Vagina (tissue), 2 donors: ENCODE measurements around the gene MRPL39.

ENCODE experiments used
- POLR2A ChIP-seq, 2 donors: fragments of 450-650 bp; IDR thresholded peaks; one replicate each; pipeline ENCODE4 v1.6.1; 2017; ENCODE audit warnings: antibody characterized with exemption in 2 of 2, mild to moderate bottlenecking in 2 of 2, moderate library complexity in 2 of 2
- TF ChIP-seq, protein P1 (sequence below), 3 experiments: fragments of 450-650 bp in 2 of 3; fragments of 200-600 bp in 1 of 3; sonication (generic) in 1 of 3; IDR thresholded peaks; one replicate each; pipeline ENCODE4 v1.5.1; 2017 to 2019; ENCODE audit warnings: antibody characterized with exemption in 3 of 3, mild to moderate bottlenecking in 2 of 3, moderate library complexity in 2 of 3

DNA sequence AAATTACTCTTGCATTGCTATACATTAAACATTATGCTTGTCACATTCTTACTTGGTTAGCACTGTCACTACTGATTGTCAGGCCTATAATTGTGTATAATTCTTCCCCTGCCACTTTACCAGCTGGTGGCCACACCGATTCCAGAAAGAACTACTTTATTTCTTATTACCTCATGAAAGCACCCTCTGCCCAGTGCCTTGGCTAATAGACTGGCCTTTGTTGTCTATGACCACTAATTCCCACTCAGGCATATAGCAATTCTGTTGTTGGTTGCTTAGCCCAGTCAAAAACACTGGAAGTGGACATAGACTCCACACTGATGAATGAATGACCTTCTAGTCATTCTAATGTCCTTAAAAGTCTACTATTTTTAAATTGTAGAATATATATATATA lies 35.6 kb downstream of the MRPL39 start:
- TF ChIP-seq, protein P1, sequence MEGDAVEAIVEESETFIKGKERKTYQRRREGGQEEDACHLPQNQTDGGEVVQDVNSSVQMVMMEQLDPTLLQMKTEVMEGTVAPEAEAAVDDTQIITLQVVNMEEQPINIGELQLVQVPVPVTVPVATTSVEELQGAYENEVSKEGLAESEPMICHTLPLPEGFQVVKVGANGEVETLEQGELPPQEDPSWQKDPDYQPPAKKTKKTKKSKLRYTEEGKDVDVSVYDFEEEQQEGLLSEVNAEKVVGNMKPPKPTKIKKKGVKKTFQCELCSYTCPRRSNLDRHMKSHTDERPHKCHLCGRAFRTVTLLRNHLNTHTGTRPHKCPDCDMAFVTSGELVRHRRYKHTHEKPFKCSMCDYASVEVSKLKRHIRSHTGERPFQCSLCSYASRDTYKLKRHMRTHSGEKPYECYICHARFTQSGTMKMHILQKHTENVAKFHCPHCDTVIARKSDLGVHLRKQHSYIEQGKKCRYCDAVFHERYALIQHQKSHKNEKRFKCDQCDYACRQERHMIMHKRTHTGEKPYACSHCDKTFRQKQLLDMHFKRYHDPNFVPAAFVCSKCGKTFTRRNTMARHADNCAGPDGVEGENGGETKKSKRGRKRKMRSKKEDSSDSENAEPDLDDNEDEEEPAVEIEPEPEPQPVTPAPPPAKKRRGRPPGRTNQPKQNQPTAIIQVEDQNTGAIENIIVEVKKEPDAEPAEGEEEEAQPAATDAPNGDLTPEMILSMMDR (IDR thresholded peaks at IDR 0.05), result no peak
- TF ChIP-seq POLR2A (IDR thresholded peaks at IDR 0.05), result no peak
